GM12874 (cell line): ENCODE measurements around the gene ANKRD53.
A peak's percentile ranks its signal among the peaks of the same experiment; 100 is the strongest.

Experiments
- CTCF ChIP-seq: IDR thresholded peaks from 2 replicates; pipeline ENCODE4 v1.5.1; 2011; ENCODE audit warnings: low read depth, mild to moderate bottlenecking, control low read depth, low read length, moderate library complexity; ENCODE audit not compliant: insufficient read depth

The ANKRD53 gene

GRCh38 chr2:70984228-70984575 lies 5.8 kb downstream of the ANKRD53 start:
- no peak for TF ChIP-seq CTCF

GRCh38 chr2:70984576-70985282 lies 6.3 kb downstream of the ANKRD53 start:
- peak; percentile 96 for TF ChIP-seq CTCF

GRCh38 chr2:70985283-70985688 lies 6.9 kb downstream of the ANKRD53 start:
- TF ChIP-seq CTCF, result no peak

- TF ChIP-seq CTCF, result no peak
Measured at GRCh38 chr2:70985956-70986355, 7.5 kb downstream of the ANKRD53 start.

GRCh38 chr2:70986499-70987189 lies 8.2 kb downstream of the ANKRD53 start:
- no peak for TF ChIP-seq CTCF

- no peak for TF ChIP-seq CTCF
Measured at GRCh38 chr2:70987386-70987785, 9.0 kb downstream of the ANKRD53 start.

GRCh38 chr2:70988151-70988550 lies 9.7 kb downstream of the ANKRD53 start:
- TF ChIP-seq CTCF, result no peak
